Measurements from ENCODE around the gene SCO1. TPM values are rescaled to one million over a fixed set of nuclear protein-coding genes. Genes with fewer than 3 reads are reported as not detected.

Gene SCO1
- total and polyA plus RNA-seq, 10 of the 15 experiments (the other 5 are each of a cell fraction or from before 2014, with no cell fraction given), result 8.2 to 73.0 (median 37.1) TPM

GRCh38 chr17:10622617-10623485 is 74.5 kb downstream of the SCO1 start:
- FAIRE-seq (no peak), DNase-seq (ENCODE audit: low read depth, low spot score) (no peak), ATAC-seq (no peak)
- intact Hi-C loops (cut with micrococcal nuclease; ENCODE audit: unreplicated experiment) (no loop called here), in situ Hi-C loops (cut with MboI) (no loop called here)
- RAD21 ChIA-PET (ENCODE audit: unreplicated experiment), result no interaction called here
- Histone ChIP-seq H3K9ac (ENCODE audit: control insufficient read depth, insufficient read depth, low read length) (no peak overlapping the region), H3K9me3 (replicated peaks; ENCODE audit: control insufficient read depth, insufficient read depth, low read length) (no peaks in the 10 kb centered on the region), H3K4me2 (ENCODE audit: control insufficient read depth, insufficient read depth) (no peak overlapping the region), H3K36me3 (ENCODE audit: control insufficient read depth in 2 of 2, insufficient read depth in 2 of 2, low read length in 1 of 2) (no peaks in the 10 kb centered on the region), H3K27me3 (replicated peaks in 1 of 2; ENCODE audit: control insufficient read depth in 2 of 2, insufficient read depth in 2 of 2, low read length in 1 of 2) (no peaks in the 10 kb centered on the region; a peak in 1 of 4 replicates), H3K79me2 (ENCODE audit: control insufficient read depth, insufficient read depth, low read length) (no peaks in the 10 kb centered on the region), H3K27ac (ENCODE audit: control insufficient read depth, insufficient read depth) (no peak overlapping the region), H3K4me3 (no peak overlapping the region), H4K20me1 (ENCODE audit: control insufficient read depth, insufficient read depth) (no peaks in the 10 kb centered on the region), H3K4me1 (ENCODE audit: control insufficient read depth, insufficient read depth, low read length) (no peaks in the 10 kb centered on the region), H2AFZ (ENCODE audit: control insufficient read depth, low read depth, low read length) (no peak overlapping the region)
- 32% methylated on average over 14 of the region's 14 CpGs for WGBS (ENCODE audit: insufficient coverage, insufficient replicate concordance, low lambda C conversion rate, missing lambda C conversion rate)
- POLR2A ChIA-PET, result no interaction called here
- no TSS peak for BruUV-seq (replicated peaks)
- SMC1A ChIA-PET (ENCODE audit: uncharacterized antibody, unreplicated experiment), result interaction anchor here (0.7 kb wide), 1 partner anchor 537 kb away, joined by 3 read pairs; no protein-coding TSS in a partner anchor
- CTCF ChIA-PET, result interaction anchor here (0.8 to 10.0 kb wide), 3 partner anchors 7 to 327 kb away, joined by 3 to 138 read pairs (median 3); no protein-coding TSS in a partner anchor
- no peak for TF ChIP-seq RBBP5 (conservative IDR thresholded peaks at IDR 0.05)
- no peak for TF ChIP-seq NFYB (IDR thresholded peaks at IDR 0.05; ENCODE audit: insufficient read depth, low read depth, low read length)
- TF ChIP-seq ATF3 (IDR thresholded peaks at IDR 0.05; ENCODE audit: borderline replicate concordance, extremely low read depth, low read depth, low read length), result no peak
- TF ChIP-seq YBX1 (IDR thresholded peaks at IDR 0.05), result no peak
- no peak for TF ChIP-seq CEBPB (IDR thresholded peaks at IDR 0.05; ENCODE audit: borderline replicate concordance in 1 of 2, low read depth in 2 of 2, low read length in 2 of 2)
- TF ChIP-seq EZH2 (IDR thresholded peaks at IDR 0.05; ENCODE audit: borderline replicate concordance, control insufficient read depth, low read depth, low read length), result no peak
- TF ChIP-seq REST (IDR thresholded peaks at IDR 0.05; ENCODE audit: low read depth, low read length), result no peak
- no peak for TF ChIP-seq KAT2A (conservative IDR thresholded peaks at IDR 0.05; ENCODE audit: control insufficient read depth, low read depth, low read length)
- TF ChIP-seq ZBTB33 (IDR thresholded peaks at IDR 0.05), result no peak
- no peak for TF ChIP-seq E2F4 (IDR thresholded peaks at IDR 0.05; ENCODE audit: low read depth, low read length)
- no peak for TF ChIP-seq NRF1 (conservative IDR thresholded peaks at IDR 0.05; ENCODE audit: low read depth, low read length)
- TF ChIP-seq ZNF274 (IDR thresholded peaks at IDR 0.05; ENCODE audit: insufficient read depth, insufficient read length), result no peak
- no peak for TF ChIP-seq YY1 (IDR thresholded peaks at IDR 0.05; ENCODE audit: low read depth, low read length)
- no peak for TF ChIP-seq NFYA (IDR thresholded peaks at IDR 0.05; ENCODE audit: borderline replicate concordance, low read depth, low read length)
- TF ChIP-seq BRCA1 (IDR thresholded peaks at IDR 0.05; ENCODE audit: low read depth, low read length), result no peak
- TF ChIP-seq MXI1 (IDR thresholded peaks at IDR 0.05; ENCODE audit: low read depth, low read length), result no peak

All from GM12878 (cell line).